ENCODE results near the gene DNAJC9. TPM values are rescaled to one million over a fixed set of nuclear protein-coding genes. Genes with fewer than 3 reads are reported as not detected.

Gene DNAJC9
- total RNA-seq, 1 experiment from 2014 or later = 45.6 TPM

GRCh38 chr10:73225518-73225917 is 21.5 kb downstream of the DNAJC9 start:
- ChIA-PET POLR2A (ENCODE audit: unreplicated experiment) (interaction anchor here (0.7 kb wide), 1 partner anchor 28 kb away, joined by 3 read pairs; no protein-coding TSS in a partner anchor), CTCF (no interaction called here)
- Histone ChIP-seq H4K20me1 (ENCODE audit: insufficient read depth) (no peaks in the 10 kb centered on the region), H3K4me1 (replicated peaks; ENCODE audit: insufficient read depth) (no peaks in the 10 kb centered on the region), H3K36me3 (ENCODE audit: low read depth) (no peaks in the 10 kb centered on the region), H3K9me3 (ENCODE audit: insufficient read depth, low read depth) (no peaks in the 10 kb centered on the region), H3K27me3 (ENCODE audit: insufficient read depth, low read depth) (no peaks in the 10 kb centered on the region), H3K4me2 (no peak overlapping the region), H3K4me3 (no peak overlapping the region), H3K9me2 (ENCODE audit: insufficient read depth) (no peaks in the 10 kb centered on the region), H3K79me2 (ENCODE audit: low read depth) (no peaks in the 10 kb centered on the region), H2AFZ (no peak overlapping the region), H3K27ac (no peak overlapping the region), H3F3A (ENCODE audit: insufficient read depth, low read depth) (peaks cover 5% of the 10 kb centered on the region; the same call in 1 of the 2 replicates)
- intact Hi-C loops (cut with micrococcal nuclease; ENCODE audit: unreplicated experiment) = no loop called here
- TF ChIP-seq CTCF (conservative IDR thresholded peaks at IDR 0.05) = no peak
- no peak for TF ChIP-seq EZH2 (IDR thresholded peaks at IDR 0.05; ENCODE audit: low read depth)
- no TSS peak for BruUV-seq (replicated peaks)
- DNase-seq = no peak

- Histone ChIP-seq H3K4me2 (no peak overlapping the region), H3K27me3 (ENCODE audit: insufficient read depth, low read depth) (no peaks in the 10 kb centered on the region), H3K36me3 (ENCODE audit: low read depth) (no peaks in the 10 kb centered on the region), H3K4me3 (no peak overlapping the region), H3F3A (ENCODE audit: insufficient read depth, low read depth) (0 out of 2 replicates have a peak, but pooled peaks cover 5% of the 10 kb centered on the region), H4K20me1 (ENCODE audit: insufficient read depth) (no peaks in the 10 kb centered on the region), H3K9me2 (ENCODE audit: insufficient read depth) (no peaks in the 10 kb centered on the region), H3K4me1 (replicated peaks; ENCODE audit: insufficient read depth) (no peaks in the 10 kb centered on the region), H3K9me3 (ENCODE audit: insufficient read depth, low read depth) (no peaks in the 10 kb centered on the region), H2AFZ (no peak overlapping the region), H3K27ac (no peak overlapping the region), H3K79me2 (ENCODE audit: low read depth) (no peaks in the 10 kb centered on the region)
- POLR2A ChIA-PET (ENCODE audit: unreplicated experiment) = no interaction called here
- DNase-seq = no peak
- no TSS peak for BruUV-seq (replicated peaks)
- TF ChIP-seq EZH2 (IDR thresholded peaks at IDR 0.05; ENCODE audit: low read depth) = no peak
- TF ChIP-seq CTCF (conservative IDR thresholded peaks at IDR 0.05) = no peak
- CTCF ChIA-PET = interaction anchor here (0.6 kb wide), 1 partner anchor 755 kb away, joined by 3 read pairs; no protein-coding TSS in a partner anchor
- intact Hi-C loops (cut with micrococcal nuclease; ENCODE audit: unreplicated experiment) = no loop called here
These were observed 26.1 kb downstream of the DNAJC9 start for GRCh38 chr10:73220989-73221388.

- H2AFZ ChIP-seq = no peak overlapping the region
- no peaks in the 10 kb centered on the region for H3K9me2 ChIP-seq (ENCODE audit: insufficient read depth)
- no peaks in the 10 kb centered on the region for H3K4me1 ChIP-seq (replicated peaks; ENCODE audit: insufficient read depth)
- no peaks in the 10 kb centered on the region for H4K20me1 ChIP-seq (ENCODE audit: insufficient read depth)
- no peak overlapping the region for H3K27ac ChIP-seq
- CTCF ChIA-PET = interaction anchor here (0.5 kb wide), 1 partner anchor 319 kb away, joined by 3 read pairs; no protein-coding TSS in a partner anchor
- H3K79me2 ChIP-seq (ENCODE audit: low read depth) = no peaks in the 10 kb centered on the region
- H3F3A ChIP-seq (ENCODE audit: insufficient read depth, low read depth) = no peaks in the 10 kb centered on the region
- H3K36me3 ChIP-seq (ENCODE audit: low read depth) = no peaks in the 10 kb centered on the region
- BruUV-seq (replicated peaks) = no TSS peak
- no peak overlapping the region for H3K4me2 ChIP-seq
- no peak for DNase-seq
- intact Hi-C loops (cut with micrococcal nuclease; ENCODE audit: unreplicated experiment) = no loop called here
- no peaks in the 10 kb centered on the region for H3K9me3 ChIP-seq (ENCODE audit: insufficient read depth, low read depth)
- no peaks in the 10 kb centered on the region for H3K27me3 ChIP-seq (ENCODE audit: insufficient read depth, low read depth)
- H3K4me3 ChIP-seq = no peak overlapping the region
- POLR2A ChIA-PET (ENCODE audit: unreplicated experiment) = no interaction called here
- TF ChIP-seq CTCF (conservative IDR thresholded peaks at IDR 0.05) (no peak), EZH2 (IDR thresholded peaks at IDR 0.05; ENCODE audit: low read depth) (no peak)
These were observed 27.7 kb downstream of the DNAJC9 start for GRCh38 chr10:73219384-73219783.

Data from PC-9 (cell line).